H54 (cell line): ENCODE measurements around the gene MAVS.

ENCODE experiments used
- DNase-seq: peaks from one replicate; pipeline ENCODE4 v3.0.0; 2011; ENCODE audit warnings: low spot score, mixed read lengths; ENCODE audit not compliant: insufficient read length
- FAIRE-seq: peaks from 3 replicates; lab custom pipeline; 2011; peaks lifted over from hg19 to GRCh38; lab: Jason Lieb, UNC
- POLR2A ChIP-seq: IDR thresholded peaks from 2 replicates; pipeline ENCODE4 v1.6.1; 2011; ENCODE audit warnings: low read depth, mild to moderate bottlenecking, low read length

Gene MAVS

DNA sequence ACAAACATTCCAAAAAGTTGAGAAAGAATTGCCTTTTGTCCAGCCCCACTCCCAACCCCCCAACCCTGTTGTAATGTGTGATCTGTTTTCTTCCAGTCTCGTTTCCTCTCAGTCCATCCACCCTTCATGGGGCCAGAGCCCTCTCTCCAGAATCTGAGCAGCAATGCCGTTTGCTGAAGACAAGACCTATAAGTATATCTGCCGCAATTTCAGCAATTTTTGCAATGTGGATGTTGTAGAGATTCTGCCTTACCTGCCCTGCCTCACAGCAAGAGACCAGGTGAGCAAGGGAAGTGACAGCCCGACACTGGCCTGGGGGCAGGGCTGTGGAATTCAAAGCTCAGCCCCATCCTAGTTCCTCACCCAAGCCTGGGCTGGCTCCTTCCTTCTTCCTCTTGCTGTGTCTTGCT is 7.8 kb downstream of the MAVS start:
- no peak for FAIRE-seq
- no peak for TF ChIP-seq POLR2A
- no peak for DNase-seq

DNA sequence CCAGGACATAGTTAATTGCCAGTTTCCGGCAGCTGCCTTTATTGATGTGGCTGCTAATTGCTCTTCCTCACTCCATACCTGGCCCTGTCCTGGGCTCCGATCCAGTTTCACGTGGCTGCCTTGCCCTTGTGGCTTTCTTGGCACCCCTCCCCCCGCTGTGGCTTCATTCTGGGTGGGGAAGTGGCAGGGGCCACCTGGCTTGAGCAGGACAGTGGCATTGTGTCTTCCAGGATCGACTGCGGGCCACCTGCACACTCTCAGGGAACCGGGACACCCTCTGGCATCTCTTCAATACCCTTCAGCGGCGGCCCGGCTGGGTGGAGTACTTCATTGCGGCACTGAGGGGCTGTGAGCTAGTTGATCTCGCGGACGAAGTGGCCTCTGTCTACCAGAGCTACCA is 10.8 kb downstream of the MAVS start:
- no peak for TF ChIP-seq POLR2A
- DNase-seq, result no peak
- no peak for FAIRE-seq

DNA sequence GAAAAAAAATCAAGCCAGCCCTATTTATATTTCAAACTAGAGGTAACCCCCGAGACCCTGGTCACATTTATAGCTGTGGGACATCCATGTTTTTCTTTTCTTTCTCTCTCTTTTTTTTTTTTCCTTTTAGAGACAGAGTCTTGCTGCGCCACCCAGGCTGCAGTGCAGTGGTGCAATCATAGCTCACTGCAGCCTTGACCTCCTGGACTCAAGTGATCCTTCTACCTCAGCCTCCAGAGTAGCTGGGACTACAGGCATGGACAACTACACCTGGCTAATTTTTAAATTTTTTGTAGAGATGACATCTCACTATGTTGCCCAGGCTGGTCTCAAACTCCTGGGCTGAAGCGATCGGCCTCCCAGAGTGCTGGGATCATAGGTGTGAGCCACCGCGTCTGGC is 12.1 kb downstream of the MAVS start:
- TF ChIP-seq POLR2A, result no peak

DNA sequence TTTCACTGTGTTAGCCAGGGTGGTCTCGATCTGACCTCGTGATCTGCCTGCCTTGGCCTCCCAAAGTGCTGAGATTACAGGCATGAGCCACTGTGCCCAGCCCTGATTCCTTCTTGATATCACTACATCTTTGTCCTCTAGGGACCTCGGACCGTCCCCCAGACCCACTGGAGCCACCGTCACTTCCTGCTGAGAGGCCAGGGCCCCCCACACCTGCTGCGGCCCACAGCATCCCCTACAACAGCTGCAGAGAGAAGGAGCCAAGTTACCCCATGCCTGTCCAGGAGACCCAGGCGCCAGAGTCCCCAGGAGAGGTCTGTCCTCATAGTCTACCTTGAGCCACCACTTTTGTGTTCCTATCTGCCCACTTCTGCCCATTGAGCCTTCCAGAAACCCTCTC is 14.6 kb downstream of the MAVS start:
- DNase-seq (no peak), FAIRE-seq (no peak)
- no peak for TF ChIP-seq POLR2A

More for the DNA sequence above, 12.1 kb downstream of the MAVS start:
- no peak for DNase-seq
- no peak for FAIRE-seq

DNA sequence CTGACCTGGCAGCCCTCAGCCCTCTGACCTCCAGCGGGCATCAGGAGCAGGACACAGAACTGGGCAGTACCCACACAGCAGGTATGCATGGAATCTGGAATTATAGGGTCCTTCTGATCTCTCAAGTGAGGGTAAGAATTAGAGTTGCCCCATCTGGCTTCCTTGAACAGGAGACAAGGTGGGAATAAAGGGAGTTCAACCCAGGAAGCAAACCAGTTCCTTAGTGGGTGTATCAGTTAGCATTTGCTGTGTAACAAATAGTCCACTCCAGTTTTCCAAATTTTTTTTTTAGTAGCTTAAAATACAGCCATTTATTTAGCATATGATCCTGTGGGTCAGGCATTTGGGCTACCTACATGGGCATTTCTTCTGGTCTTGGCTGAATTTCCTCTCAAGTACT is 15.7 kb downstream of the MAVS start:
- DNase-seq (no peak), FAIRE-seq (no peak)
- TF ChIP-seq POLR2A, result no peak

DNA sequence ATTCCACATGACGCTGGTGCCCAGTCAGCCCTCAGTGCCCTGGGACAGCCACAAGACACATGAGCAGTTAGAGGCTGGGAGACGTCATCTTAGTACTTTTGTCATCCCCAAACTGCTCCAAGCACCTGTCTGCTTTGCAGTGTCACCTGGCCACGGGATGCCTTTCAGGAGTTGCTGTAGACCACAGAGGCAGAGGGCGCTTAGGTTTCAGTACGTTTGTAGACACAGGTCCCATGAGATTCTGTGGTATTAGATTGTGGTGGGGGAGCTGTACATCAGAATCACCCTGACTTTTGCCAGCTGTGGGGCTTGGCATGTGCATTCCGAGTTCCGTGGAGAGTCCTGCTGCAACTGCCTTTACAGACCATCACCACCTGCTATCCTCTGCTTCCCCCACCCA is 16.7 kb downstream of the MAVS start:
- FAIRE-seq (no peak), DNase-seq (no peak)
- TF ChIP-seq POLR2A, result no peak

DNA sequence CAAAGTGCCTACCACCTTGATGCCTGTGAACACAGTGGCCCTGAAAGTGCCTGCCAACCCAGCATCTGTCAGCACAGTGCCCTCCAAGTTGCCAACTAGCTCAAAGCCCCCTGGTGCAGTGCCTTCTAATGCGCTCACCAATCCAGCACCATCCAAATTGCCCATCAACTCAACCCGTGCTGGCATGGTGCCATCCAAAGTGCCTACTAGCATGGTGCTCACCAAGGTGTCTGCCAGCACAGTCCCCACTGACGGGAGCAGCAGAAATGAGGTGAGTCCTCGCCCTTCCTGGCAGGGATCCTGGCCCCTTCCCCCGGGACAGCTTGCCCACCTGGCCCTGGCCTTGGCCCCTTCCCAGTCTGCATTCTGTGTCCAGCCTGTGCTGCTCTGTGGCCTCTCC is 17.9 kb downstream of the MAVS start:
- DNase-seq (no peak), FAIRE-seq (no peak)
- TF ChIP-seq POLR2A, result no peak

DNA sequence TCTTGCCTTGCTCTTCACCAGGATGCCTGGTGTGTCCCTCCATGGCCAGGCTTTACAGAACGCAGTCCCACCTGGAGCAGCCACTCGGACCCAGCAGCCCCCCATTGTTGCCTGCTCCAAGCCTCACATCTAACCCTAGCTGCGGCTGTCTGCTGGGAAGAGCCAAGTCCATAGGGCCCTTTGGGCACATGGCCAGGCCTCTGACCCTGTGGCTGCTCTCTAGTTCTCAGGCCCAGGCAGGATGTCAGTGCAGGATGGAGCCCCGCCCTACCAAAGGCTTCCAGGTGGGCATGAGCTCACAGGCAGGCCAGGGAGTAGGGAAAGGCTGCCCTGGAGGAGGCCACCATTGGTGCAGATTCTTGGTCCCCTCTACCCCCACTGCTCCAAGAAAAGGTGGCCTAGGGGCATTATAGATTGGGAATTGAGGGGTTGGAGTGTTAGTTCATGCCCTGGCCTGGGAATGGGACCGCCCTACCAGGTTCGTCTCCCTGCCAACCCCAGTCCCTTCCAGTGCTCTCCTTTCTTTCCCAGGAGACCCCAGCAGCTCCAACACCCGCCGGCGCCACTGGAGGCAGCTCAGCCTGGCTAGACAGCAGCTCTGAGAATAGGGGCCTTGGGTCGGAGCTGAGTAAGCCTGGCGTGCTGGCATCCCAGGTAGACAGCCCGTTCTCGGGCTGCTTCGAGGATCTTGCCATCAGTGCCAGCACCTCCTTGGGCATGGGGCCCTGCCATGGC is 18.7 kb downstream of the MAVS start:
- TF ChIP-seq POLR2A, result no peak
- FAIRE-seq (no peak), DNase-seq (no peak)

DNA sequence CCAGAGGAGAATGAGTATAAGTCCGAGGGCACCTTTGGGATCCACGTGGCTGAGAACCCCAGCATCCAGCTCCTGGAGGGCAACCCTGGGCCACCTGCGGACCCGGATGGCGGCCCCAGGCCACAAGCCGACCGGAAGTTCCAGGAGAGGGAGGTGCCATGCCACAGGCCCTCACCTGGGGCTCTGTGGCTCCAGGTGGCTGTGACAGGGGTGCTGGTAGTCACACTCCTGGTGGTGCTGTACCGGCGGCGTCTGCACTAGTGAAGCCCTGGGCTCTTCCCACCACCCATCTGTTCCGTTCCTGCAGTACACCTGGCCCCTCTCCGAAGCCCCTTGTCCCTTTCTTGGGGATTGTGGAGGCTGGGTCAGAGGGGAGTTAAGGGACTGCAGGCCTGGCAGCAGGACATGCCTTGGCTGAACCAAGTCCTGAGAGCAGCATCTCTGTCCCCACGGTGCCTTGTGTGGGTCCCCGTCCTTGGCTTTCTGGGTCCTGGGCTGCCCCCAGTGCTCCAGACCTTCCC is 19.3 kb downstream of the MAVS start:
- DNase-seq (no peak), FAIRE-seq (no peak)
- no peak for TF ChIP-seq POLR2A

DNA sequence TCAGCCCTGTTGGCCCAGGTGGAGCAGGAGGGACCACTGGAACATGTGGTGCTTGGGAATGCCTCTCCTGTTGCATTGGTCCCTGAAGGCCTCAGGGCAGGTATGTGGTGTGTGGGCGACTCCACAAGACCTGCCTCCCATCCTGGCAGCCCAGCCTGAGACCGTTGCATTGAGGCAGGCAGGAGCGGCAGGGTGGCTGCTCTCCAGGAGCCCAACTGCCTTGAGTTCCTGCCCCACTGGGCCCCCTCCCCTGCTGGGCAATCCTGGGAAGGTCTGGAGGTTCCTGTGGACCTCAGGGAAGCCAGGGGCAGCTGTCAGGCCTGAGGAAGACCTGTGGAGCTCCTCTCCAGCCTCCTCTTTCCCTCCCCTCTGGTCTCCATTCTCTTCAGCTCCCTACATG is 19.8 kb downstream of the MAVS start:
- no peak for FAIRE-seq
- no peak for TF ChIP-seq POLR2A
- no peak for DNase-seq

DNA sequence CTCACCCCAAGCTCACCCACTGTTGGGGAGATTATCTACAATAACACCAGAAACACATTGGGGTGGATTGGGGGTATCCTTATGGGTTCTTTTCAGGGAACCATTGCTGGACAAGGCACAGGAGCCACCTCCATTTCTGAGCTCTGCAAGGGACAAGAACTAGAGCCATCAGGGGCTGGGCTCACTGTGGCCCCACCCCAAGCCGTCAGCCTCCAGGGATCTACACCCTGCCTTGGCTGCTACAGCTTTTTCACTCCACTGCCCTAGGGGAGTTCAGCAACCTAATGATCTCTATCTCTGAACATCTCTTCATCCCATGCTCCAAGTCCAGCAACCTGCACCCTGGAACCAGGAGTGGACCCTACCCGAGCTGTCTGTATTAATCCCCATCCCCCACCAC is 21.2 kb downstream of the MAVS start:
- no peak for TF ChIP-seq POLR2A
- no peak for FAIRE-seq
- no peak for DNase-seq

DNA sequence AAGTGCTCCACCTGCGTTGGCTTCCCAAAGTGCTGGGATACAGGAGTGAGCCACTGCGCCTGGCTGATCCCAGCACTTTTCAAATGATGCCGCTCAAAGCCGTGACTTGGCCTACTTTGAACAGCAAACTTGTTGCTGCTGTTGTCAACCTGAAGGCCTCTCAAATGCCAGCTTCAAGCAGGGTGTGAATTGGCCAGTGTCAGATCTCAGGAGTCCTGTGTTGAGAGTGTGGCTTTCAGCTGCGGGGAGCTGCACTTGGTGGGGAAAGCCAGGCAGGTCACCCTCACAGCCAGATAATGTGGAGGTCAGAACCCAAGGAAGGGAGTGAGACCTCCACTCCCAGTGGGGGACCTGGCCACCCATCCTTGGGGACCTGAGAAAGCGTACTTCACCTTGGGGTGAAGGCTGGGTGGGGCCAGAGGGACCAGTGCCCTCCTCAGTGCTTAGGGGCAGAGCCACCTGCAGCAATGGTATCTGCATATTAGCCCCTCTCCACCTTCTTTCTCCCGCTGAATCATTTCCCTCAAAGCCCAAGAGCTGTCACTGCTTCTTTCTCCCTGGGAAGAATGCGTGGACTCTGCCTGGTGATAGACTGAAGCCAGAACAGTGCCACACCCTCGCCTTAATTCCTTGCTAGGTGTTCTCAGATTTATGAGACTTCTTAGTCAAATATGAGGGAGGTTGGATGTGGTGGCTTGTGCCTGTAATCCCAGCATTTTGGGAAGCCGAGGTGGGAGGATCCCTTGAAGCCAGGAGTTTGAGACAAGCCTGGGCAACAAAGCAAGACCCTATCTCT is 23.4 kb downstream of the MAVS start:
- FAIRE-seq, result no peak
- no peak for TF ChIP-seq POLR2A
- no peak for DNase-seq

DNA sequence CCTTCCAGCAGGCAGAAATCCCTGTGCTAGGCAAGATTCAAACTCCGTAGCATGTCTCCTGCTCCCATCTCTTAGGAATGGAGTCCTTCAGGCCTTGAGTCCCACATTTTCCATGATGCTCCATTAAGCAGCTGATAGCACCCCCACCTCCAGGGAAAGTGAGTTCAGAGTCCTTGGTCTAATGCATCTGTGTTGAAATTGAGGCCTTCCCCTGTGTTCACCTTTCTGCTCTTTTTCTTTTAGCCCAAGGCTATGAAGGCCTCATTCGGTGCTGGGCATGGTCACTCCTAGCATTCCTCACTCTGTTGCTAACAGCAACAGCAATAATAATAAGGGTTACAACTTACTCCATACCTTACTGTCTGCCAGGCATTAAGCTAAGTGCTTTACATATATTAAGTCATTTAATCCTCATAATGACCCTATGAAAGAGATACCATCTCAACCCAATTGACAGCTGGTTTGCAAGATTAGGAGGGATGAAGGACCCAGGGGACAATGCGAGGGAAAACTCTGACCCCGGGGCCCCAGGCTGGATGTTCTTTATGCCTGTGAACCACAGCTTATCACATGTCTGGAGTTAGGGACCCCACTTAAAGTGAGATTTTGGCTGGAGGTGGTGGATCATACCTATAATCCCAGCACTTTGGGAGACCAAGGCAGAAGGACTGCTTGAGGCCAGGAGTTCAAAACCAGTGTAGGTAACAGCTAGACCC is 25.1 kb downstream of the MAVS start:
- DNase-seq (no peak), FAIRE-seq (no peak)
- no peak for TF ChIP-seq POLR2A

DNA sequence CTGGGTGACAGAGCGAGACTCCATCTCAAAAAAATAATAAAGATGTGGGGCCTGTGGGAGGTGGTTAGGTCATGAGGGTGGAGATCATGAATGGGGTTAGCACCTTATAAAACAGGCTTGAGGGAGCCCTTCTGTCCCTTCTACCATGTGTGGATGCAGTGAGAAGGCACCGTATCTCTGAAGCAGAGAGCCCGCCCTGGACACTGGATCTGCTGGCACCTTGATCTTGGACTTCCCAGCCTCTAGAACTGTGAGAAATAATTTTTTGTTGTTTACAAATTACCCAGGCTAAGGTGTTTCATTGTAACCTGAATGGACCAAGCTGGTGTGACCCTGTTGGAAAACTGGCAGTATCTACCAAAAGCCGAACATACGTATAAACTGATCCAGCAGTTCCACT is 26.9 kb downstream of the MAVS start:
- TF ChIP-seq POLR2A, result no peak
- FAIRE-seq, result no peak

More for the DNA sequence above, 26.9 kb downstream of the MAVS start:
- DNase-seq, result no peak
